ENCODE data around the gene SOX4. TPM values are rescaled to one million over a fixed set of nuclear protein-coding genes. Genes with fewer than 3 reads are reported as not detected.

The SOX4 gene
- total RNA-seq, 1 donor from 2014 or later: 132 TPM

DNA sequence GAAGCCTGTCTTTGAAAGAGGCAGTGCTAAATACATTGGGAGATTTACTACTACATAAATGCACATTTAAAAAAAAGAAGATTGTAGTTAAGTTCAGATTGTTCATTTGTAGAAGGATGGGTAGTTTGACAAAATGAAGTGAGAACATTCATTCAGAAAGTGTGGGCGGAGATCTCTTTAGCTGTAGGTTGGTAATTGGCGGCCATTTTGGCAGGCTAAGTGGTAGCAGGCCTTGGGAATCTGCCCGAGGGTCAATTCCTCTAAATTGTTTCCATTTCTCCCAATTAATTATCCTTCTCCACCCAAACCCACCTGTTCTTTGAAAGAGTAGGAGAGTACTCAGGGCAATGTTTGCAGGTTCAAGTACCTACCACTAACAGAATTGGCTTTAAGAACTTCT is 17.9 kb downstream of the SOX4 start:
- Mint-ChIP-seq H3K27me3 (ENCODE audit: unreplicated experiment) (peaks cover 9% of the 10 kb centered on the region), H3K4me3 (ENCODE audit: unreplicated experiment) (no peak overlapping the region), H3K9me3 (ENCODE audit: unreplicated experiment) (no peaks in the 10 kb centered on the region), H3K36me3 (ENCODE audit: low read depth, unreplicated experiment) (no peaks in the 10 kb centered on the region), H3K27ac (ENCODE audit: unreplicated experiment) (no peak overlapping the region), H3K4me1 (ENCODE audit: unreplicated experiment) (peaks cover 39% of the 10 kb centered on the region)
- no peak for DNase-seq (ENCODE audit: low spot score)
- TF ChIP-seq CTCF (IDR thresholded peaks at IDR 0.05; ENCODE audit: unreplicated experiment): no peak

- peaks cover 7% of the 10 kb centered on the region for H3K27me3 Mint-ChIP-seq (ENCODE audit: unreplicated experiment)
- TF ChIP-seq CTCF (IDR thresholded peaks at IDR 0.05; ENCODE audit: unreplicated experiment): no peak
- H3K4me3 Mint-ChIP-seq (ENCODE audit: unreplicated experiment): no peak overlapping the region
- H3K4me1 Mint-ChIP-seq (ENCODE audit: unreplicated experiment): peaks cover 35% of the 10 kb centered on the region
- H3K9me3 Mint-ChIP-seq (ENCODE audit: unreplicated experiment): no peaks in the 10 kb centered on the region
- H3K36me3 Mint-ChIP-seq (ENCODE audit: low read depth, unreplicated experiment): no peaks in the 10 kb centered on the region
- no peak overlapping the region for H3K27ac Mint-ChIP-seq (ENCODE audit: unreplicated experiment)
- DNase-seq (ENCODE audit: low spot score): no peak
These were observed 18.7 kb downstream of the SOX4 start for GRCh38 chr6:21612067-21612745.

- no peak overlapping the region for H3K27ac Mint-ChIP-seq (ENCODE audit: unreplicated experiment)
- peaks cover 33% of the 10 kb centered on the region for H3K4me1 Mint-ChIP-seq (ENCODE audit: unreplicated experiment)
- H3K4me3 Mint-ChIP-seq (ENCODE audit: unreplicated experiment): no peak overlapping the region
- H3K9me3 Mint-ChIP-seq (ENCODE audit: unreplicated experiment): no peaks in the 10 kb centered on the region
- no peak for DNase-seq (ENCODE audit: low spot score)
- peaks cover 8% of the 10 kb centered on the region for H3K27me3 Mint-ChIP-seq (ENCODE audit: unreplicated experiment)
- H3K36me3 Mint-ChIP-seq (ENCODE audit: low read depth, unreplicated experiment): no peaks in the 10 kb centered on the region
- TF ChIP-seq CTCF (IDR thresholded peaks at IDR 0.05; ENCODE audit: unreplicated experiment): no peak
These were observed 20.3 kb downstream of the SOX4 start for GRCh38 chr6:21613809-21614208.

GRCh38 chr6:21614226-21614625 is 20.7 kb downstream of the SOX4 start:
- H3K4me1 Mint-ChIP-seq (ENCODE audit: unreplicated experiment): peaks cover 29% of the 10 kb centered on the region

More at GRCh38 chr6:21614226-21614625, 20.7 kb downstream of the SOX4 start:
- Mint-ChIP-seq H3K36me3 (ENCODE audit: low read depth, unreplicated experiment) (no peaks in the 10 kb centered on the region), H3K9me3 (ENCODE audit: unreplicated experiment) (no peaks in the 10 kb centered on the region), H3K27me3 (ENCODE audit: unreplicated experiment) (peaks cover 8% of the 10 kb centered on the region), H3K4me3 (ENCODE audit: unreplicated experiment) (no peak overlapping the region), H3K27ac (ENCODE audit: unreplicated experiment) (no peak overlapping the region)
- no peak for DNase-seq (ENCODE audit: low spot score)
- no peak for TF ChIP-seq CTCF (IDR thresholded peaks at IDR 0.05; ENCODE audit: unreplicated experiment)

Measured in endothelial cell (in vitro differentiated cells).